HG02642 (cell line): ENCODE measurements around the gene DEFB112.

Source experiments
- ATAC-seq: cut with Tn5 transposase; IDR thresholded peaks from one replicate; pipeline ENCODE4 v1.9.1; 2021; ENCODE audit warnings: mild to moderate bottlenecking; ENCODE audit not compliant: unreplicated experiment, poor library complexity

DEFB112 gene, protein sequence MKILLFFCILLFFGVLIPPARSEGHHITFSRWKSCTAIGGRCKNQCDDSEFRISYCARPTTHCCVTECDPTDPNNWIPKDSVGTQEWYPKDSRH

DNA sequence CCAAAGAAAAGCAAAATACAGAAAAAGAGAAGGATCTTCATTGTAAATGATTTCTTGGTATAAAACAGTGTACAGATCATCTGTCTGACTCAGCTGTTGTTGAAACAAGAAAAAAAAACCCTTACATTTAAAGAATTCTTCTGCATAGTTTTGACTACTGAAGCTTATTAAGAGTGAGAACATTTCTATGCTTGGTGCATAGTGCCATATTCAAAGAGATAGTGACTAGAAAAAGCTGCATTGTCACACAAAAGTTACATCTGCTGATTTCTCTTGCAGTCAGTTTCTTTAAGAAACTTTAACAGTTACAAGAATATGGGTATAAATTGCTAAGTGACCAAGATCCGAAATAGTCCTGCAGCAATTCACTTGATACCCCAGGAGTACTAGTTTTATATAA, at the start of gene DEFB112:
DEFB112 (minus strand) TSS at position 101 of the 400 bp plus-strand sequence; CDS start at position 41, 60 bp downstream.
- no peak for ATAC-seq

DNA sequence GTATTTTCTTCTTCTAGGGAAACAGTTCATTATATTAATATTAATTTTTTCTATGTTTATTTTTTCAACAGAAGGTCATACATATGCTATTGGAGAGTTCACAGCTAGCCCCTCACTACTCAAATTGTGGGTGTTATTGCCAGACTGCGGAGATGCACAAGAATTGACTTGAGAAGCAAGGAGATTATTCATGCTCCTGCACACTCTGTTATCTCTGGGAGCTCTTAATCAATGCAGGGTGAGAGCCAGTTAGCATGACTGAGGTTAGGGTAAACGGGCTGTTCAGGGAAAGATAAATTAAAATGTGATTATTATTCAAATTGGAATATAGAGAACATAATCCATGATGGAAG, 48.9 kb upstream of the DEFB112 start:
- no peak for ATAC-seq

- no peak for ATAC-seq
These were observed 48.4 kb upstream of the DEFB112 start for GRCh38 chr6:50097966-50098640.

DNA sequence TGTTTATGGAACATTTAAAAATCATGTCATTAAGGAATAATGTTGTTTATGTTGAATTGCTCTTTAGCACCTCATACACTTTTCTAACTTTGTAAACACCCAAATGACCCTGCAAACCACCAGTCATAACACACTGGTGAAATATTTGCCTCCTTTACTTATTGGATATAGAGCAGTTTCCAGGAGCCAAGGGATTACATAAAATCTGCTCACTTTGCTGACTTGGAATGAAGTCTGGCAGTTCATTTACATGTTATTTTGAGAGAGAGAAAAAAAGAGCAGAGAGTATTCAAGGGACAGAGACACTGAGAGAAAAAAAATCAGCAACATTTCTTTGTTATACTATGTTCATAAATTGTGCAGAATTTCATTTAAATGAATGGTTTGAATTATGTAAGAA, 46.6 kb upstream of the DEFB112 start:
- no peak for ATAC-seq

GRCh38 chr6:50093938-50094272, 44.2 kb upstream of the DEFB112 start:
- no peak for ATAC-seq

DNA sequence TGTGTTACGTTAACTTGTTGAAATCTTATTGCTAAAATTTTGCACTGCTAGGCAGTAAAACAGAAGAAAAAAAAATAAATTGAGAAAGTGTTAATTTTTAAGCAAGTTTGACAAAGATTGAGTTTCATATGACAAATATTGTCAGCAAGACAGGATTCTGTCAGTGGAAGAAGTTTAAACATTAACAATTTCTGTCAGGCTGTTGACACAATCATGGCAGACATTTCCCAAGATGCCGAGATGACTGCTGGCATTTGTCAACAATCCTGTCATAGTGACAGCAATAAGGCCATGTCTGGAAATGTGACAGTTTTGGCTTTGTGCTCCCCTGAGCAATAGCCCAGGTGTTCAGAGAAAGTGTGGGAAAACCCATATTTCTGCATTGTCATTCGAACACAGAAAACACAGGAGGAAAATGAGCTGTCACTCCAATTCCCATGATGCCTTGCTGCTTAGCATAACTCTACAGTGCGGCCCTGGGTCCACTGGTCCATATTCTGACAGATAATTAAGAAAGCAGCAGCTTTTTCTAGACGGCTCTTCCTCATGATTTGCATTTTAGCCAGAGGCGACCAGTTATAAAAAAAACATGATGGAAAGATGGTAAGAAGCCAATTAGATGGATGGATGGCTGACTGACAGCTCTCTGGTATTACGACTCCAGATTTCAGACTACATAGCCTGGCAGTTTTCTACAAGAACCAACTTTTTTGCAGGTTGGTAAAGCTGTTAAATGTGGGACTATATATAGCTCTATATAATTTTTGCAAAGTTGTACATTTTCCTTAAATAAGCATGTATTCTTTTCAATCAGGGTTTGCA, 43.6 kb upstream of the DEFB112 start:
- ATAC-seq = no peak

DNA sequence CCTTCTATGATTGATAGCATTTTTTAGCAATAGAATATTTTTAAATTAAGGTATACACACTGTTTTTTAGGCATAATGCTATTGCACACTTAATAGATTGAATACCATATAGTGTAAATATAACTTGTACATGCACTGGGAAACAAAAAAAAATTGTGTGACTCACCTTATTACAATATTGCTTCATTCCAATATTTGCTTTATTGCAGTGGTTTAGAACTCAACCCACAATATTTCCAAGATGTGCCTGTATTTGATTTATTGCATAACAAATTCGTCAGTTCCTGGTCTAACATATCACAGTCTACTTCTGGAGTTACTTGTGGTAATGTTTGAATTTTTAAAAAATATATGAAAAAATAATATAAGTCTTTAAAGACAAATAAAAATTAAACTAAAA, 41.9 kb upstream of the DEFB112 start:
- ATAC-seq = no peak

- no peak for ATAC-seq
These were observed 40.2 kb upstream of the DEFB112 start for GRCh38 chr6:50089911-50090310.

- no peak for ATAC-seq
These were observed 37.7 kb upstream of the DEFB112 start for GRCh38 chr6:50087231-50087954.

DNA sequence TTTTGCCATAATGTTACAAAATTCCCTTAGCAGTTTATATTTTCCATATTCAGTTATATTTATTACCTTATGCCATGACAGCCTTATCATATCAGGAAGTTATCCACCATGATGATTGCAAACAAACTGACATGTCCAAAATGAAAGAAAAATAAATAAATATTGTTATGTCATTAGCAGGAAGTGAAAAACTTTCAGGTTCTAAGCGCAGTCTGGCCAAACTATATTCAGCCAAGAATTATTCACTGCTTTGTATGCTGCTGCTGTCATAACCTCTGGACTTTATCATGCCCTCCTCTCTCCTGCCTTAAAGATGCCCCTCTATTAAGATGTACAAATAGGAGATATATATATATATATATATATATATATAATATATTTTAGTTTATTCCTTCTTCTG, 27.7 kb upstream of the DEFB112 start:
- no peak for ATAC-seq

DNA sequence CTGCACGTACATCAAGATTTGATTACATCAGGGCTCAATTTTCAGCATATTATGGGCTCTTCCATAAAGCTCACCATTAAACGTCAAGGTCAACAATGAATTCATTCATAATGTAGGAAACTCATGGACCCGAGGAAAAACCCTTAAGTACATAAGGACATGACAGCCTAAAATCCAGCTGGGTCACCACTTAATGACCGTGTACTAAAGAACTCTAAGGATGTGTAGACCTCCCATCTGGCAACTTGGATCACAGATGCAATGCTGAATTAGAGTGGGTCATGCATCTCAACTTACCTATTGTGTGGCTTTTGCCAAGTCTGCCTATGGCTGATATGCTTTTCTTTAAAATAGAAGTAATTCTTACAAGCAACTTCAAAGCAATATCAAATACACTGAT, 26.7 kb upstream of the DEFB112 start:
- no peak for ATAC-seq

DNA sequence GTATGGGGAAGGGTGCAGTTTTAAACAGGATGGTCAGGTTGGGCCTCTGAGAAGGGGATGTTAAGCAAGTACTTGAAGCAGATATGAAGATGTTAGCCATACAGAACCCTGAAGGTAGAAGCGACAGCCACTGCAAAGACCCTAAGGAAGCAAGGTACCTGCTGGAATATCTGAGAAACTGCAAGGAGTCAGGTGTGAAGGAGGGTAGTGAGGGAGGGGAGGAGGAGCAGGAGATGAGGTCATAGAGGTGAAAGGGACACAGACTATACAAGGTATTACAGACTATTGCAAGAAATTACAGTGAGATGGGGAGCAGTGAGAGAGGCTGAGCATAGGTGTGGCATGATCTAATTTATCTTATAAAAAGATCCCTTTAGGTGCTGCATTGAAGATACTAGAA, 22.2 kb upstream of the DEFB112 start:
- ATAC-seq = no peak

GRCh38 chr6:50070101-50070500, 20.4 kb upstream of the DEFB112 start:
- no peak for ATAC-seq

DNA sequence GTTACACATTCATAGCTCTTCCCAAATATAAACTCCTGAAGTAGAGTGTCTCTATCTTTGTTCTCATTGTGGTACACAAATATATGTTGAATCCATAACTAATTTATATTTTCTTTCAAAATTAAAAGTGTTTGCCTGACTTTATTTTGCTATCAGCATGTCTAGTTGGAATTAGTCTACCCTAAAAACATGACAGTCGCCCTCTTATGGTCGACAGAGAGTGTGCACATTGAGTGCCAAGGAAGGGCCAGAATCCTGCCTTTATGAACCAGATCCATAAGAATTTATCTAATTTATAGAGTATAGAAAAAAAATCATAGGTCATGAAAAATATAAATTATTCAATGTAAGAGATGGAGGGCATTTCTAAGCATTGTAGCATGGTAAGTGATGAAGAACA, 12.3 kb upstream of the DEFB112 start:
- no peak for ATAC-seq

GRCh38 chr6:50056242-50056641, 6.5 kb upstream of the DEFB112 start:
- no peak for ATAC-seq

DNA sequence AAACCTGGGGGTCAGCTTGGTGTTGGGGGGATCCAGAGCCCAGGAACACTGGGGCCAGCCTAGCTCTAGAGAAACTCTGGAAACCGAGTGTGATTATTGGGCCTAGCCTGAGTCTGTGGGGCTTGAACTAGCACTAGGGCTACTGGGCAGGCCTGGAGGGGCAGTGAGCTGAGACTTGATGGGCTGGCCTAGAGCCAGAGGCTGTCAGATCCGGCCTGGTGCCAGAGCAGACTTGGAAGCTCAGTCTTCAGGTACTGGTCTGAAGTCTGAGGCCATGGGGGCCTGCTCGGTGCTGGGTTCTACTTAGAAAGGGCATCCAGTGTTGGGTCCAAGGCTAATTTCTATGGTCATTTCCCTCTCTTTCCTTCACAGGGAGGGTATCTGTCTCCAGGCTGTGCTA, 2.7 kb downstream of the DEFB112 start:
- no peak for ATAC-seq

DNA sequence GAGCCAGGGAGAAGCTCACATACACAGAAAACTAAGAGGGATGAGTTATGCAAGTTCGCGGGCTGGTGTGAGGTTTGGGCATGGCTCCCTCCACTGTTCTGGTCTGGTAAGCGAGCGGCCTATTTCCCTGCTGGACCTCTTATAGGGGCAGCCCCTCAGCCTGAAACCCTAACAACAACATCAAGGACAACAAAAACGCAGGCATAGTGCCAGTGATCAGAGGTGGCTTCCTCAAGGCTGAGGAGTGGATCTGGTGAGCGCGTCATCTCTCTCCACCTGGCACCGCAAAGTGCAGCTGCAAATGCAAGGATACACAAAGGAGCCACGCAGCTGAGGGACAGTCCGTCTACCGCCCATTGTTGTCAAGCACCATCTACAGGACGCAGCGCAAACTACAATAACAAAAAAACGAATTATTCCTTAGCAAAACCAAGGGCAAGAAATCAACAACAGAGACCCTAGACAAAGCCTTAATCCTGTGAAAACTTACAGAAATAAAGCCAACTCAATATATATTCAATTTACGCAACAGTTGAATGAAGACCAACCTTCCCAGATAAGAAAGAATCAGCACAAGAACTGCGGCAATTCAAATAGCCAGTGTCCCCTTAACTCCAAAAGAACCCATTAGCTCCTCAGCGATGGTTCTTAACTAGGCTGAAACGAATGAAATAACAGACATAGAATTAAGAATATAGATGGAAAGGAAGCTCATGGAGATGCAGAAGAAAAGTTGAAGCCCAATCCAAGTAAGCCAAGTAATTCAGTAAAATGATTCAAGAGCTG, 18.8 kb downstream of the DEFB112 start:
- ATAC-seq = no peak

GRCh38 chr6:50030350-50030749, 19.4 kb downstream of the DEFB112 start:
- no peak for ATAC-seq

- ATAC-seq = no peak
These were observed 24.5 kb downstream of the DEFB112 start for GRCh38 chr6:50025258-50025657.

DNA sequence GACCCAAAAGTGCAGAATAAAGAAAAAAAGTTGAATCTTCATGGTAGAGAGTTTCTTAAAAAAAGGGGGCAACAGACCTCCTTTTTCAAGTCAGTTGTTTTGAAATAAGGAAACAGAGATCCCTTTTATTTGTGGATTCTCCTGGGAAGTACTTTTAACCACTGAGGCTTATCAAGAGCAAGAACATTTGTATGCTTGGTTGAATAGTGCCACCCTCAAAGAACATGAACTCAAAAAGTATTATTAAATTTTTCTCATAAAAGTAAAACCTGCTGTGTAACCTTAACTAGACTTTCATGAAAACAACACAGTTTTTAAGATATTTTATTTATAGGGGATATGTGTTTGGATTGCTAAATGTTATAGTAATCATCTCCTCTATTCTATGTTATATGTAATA, 27.8 kb downstream of the DEFB112 start, which contains the start of gene DEFB110:
DEFB110 (minus strand) TSS at position 101 of the 400 bp plus-strand sequence; CDS start at position 42, 59 bp downstream.
- no peak for ATAC-seq
